HG03095 (cell line): Measurements from ENCODE around the gene EDN3.

Experiments
- ATAC-seq: cut with Tn5 transposase; IDR thresholded peaks from one replicate; pipeline ENCODE4 v1.9.1; 2021; ENCODE audit warnings: moderate library complexity; ENCODE audit not compliant: unreplicated experiment

EDN3 gene

DNA sequence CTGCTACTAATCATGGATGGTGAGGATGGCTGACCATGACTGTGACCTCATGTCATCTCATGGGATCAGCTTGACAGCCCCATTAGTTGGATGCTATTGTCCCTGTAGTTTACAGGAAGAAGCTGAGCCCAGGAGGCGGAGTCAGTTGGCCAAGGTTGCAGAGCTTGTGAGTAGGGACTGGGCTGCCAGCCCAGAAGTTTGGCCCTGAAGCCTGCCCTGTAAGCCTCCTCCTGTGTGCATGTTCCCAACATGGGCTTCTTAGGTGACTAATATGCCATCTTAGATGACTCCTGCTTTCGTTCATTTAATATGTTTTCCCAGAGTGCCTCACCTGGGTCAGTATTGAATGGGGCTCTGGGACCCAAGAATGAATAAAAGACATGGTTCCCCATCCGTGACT is 6.9 kb downstream of the EDN3 start:
- ATAC-seq = no peak

DNA sequence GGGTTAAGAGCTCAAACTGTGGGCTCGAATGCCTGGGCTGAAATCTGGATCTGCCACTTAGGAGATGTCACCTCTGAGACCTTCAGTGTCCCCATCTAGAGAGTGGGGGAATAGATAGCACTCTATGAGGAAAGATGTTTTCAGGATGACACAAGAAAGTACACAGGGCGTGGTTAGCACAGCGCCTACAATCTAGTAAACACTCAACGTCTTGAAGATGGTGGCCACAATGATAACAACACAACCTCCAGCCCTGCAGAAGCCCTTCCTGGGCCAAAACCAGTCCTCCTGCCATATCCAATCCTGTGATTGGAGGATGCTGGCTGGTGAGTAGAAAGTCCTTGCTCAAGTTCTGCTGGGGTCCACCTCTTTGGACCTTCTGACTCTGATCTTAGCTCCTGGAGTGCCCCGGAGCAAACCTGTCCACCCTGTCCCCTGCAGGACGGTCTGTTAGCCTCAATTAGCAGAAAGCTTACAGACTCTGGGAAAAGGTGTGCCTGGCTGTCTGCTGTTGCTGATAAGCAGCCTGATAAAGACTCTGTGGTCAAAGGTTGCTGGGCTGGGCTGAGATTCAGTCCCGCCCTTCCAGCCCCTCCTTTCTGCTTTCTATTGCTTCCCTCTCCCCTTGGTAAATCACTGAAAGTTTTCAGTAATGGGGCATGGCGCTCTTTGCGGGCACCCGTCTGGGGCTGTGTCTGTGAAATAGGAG is 8.2 kb downstream of the EDN3 start:
- no peak for ATAC-seq

DNA sequence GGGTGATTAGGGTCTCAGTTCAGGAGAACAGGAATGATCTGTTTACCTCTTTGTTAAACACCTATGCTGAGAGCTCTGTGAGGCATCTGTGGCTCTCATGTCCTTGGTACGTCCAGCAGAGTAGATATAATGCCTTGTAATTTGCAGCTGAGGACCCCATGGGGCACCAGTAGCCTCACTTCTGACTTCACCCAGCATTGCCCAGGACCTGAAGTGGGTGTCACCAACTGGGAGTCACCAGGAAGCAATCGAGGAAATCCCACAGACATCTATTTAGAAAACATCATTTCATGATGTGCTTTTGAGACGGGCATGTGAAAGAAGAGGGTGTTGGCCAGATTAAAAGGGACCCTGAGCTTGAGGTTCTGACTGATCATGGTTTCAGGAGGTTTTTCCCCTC is 8.8 kb downstream of the EDN3 start:
- no peak for ATAC-seq

DNA sequence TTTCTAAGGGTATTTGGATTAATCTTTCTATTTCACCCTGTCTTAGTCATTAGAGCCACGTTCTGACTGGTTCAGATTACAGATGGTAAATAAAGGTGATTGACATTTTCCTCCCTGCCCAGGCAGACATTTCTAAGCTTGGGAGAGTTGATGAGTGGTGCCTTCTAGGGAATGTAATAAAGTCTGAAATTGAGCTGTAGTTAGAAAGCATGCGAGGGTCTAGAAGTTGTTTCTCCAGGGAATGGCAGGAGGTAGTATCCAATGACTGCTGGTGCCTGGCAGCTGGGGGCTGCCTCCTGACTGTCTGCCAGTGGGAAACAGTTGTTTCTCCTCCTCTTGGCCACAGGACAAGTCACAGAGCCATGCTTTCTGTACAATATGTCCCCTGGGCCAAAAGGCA is 14.6 kb downstream of the EDN3 start:
- no peak for ATAC-seq

DNA sequence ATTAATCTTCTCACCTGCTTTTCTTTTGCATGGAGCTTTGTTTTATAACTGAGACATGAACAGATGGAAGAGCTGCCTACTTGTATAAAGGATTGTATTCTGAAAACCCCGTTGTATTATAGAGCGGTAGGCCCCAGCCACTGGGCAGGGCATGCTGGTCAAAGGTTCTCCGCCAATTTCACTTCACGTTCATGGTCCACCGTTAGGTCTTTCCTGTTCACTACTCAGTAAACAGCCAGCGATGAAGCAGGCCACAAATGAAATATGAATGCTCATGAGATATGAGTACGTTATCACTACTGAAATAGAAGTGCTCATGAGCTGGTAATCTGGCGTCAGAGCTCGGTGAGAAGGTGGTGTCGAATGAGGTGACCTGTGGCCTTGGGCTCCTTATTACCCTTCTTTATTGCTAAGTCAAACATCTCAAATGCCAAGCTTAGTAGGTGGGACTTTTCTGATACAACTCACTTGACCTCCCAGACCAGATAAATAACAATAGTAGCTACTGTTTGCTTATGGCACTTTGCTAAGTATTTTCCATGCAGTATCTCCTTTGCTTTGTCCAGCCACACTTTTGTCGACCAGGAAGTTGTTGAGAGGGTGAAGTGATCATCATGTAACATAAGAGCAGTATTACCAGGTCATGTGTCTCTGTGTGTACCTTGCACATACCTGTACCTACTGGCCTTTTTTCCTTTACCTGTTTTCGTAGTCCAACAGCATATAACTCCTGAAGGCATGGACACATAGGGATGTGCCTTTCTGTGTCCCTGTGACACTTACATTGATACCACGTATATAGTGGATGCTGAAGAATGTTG is 16.7 kb downstream of the EDN3 start:
- no peak for ATAC-seq

DNA sequence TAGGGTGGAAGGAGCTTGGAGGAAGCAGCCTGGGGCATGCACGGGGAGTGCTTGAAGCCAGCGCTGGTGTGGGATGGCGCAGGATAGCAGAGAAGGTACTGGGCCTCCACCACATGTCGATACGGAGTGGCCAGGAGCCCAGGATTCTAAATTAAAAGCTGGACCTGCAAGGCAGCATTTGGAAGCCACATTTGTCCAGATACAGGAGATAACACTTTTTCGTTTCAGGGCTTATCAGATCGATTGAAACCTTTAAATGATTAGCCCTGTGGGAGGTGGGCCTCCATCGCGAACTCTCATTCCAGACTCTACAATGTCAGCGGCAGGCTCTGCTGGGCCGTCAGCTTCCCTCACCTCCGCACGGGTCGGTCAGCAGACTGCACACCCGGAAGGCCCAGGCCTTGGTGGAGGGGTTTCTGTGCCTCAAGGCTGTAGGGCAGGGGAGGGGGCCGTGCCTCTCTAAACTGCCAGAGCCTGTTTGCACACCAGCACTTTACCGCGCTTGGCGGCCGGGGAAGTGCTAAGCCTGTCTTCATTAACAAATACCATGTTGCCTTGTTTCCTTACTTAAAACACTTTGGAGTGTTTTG is 17.9 kb downstream of the EDN3 start:
- no peak for ATAC-seq

DNA sequence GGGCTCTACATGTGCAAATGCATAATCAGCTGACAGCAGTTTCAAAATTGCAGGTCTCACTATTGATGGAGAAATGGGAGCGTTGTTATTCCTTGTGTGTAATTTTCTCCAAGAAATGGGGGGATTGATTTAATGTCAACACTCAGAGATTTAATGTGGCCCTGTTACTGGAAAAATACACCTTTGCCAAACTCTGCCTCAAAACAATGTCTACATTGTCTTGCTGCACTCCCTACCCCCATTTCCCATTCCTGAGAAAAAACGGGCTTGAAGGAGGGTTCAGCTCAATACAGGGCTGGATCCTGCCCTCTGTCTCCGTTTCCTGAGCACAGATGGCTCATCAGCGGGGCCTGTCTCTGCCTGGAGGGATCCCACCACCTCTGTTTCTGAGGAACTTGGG is 18.4 kb downstream of the EDN3 start:
- ATAC-seq = no peak

DNA sequence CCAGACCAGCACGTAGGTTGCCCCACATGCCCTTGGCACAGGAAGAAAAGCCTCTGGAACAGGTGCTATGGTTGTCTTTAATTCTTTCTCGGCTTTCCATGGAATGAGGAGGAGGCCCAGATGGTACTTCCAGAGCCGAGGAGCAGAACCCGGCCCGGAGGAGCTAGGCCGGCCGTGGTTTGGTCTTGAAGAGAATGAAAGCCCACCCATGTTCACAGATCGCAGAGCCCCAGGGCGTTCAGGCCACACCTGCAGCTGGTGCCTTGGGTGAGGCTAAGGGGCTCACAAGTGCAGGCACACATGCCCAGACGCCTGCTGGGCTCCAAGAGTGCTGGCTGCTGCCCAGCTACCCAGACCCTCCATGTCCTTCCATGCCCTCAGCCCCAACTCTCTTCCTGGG is 20.0 kb downstream of the EDN3 start:
- ATAC-seq = no peak

DNA sequence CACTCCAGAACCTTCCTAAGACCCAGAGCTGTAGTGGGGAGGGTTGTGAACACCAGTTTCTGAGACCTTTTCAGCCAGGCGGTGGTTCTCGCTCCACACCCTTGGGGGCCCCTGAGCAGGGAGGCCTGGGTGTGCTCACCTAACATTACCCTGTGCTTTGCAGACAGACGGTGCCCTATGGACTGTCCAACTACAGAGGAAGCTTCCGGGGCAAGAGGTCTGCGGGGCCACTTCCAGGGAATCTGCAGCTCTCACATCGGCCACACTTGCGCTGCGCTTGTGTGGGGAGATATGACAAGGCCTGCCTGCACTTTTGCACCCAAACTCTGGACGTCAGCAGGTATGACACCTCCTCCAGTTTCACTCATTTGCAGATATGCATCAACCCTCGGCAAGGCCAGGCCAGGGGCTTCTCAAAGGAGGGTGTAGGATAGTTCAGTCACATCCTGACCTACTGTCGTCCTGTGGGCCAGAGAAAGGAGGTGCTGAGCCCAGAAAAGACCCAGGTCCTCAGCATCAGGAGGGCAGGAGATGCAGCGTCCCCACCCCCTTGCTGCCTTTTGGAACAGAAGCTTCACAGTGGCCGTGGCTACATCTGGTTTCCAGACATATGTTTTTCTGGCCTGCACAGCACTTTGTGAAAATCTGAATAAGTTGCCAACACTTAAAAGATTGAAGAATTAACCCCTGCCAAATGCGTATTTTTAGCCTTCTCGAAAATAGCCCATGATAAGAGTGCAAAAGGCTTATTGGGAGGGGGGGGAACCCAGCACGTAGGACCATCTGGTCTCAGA is 20.6 kb downstream of the EDN3 start:
- ATAC-seq = no peak

DNA sequence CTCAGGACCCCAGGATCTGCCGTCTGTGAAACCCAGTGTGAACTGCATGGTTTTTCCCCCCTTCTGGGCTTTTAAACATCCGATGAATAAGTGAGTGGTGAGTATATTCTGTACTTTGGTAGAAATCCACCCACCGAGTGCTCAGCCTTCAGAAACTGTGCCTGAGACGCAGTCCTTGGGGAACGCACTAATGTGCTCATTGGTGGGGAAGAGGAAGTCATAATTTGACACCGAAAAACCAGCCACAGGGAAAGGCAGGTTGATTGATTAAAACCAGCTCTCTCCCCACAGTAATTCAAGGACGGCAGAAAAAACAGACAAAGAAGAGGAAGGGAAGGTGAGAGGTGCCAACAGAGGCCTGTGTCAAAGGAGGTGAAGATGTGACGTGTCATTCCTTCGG is 21.7 kb downstream of the EDN3 start:
- no peak for ATAC-seq

DNA sequence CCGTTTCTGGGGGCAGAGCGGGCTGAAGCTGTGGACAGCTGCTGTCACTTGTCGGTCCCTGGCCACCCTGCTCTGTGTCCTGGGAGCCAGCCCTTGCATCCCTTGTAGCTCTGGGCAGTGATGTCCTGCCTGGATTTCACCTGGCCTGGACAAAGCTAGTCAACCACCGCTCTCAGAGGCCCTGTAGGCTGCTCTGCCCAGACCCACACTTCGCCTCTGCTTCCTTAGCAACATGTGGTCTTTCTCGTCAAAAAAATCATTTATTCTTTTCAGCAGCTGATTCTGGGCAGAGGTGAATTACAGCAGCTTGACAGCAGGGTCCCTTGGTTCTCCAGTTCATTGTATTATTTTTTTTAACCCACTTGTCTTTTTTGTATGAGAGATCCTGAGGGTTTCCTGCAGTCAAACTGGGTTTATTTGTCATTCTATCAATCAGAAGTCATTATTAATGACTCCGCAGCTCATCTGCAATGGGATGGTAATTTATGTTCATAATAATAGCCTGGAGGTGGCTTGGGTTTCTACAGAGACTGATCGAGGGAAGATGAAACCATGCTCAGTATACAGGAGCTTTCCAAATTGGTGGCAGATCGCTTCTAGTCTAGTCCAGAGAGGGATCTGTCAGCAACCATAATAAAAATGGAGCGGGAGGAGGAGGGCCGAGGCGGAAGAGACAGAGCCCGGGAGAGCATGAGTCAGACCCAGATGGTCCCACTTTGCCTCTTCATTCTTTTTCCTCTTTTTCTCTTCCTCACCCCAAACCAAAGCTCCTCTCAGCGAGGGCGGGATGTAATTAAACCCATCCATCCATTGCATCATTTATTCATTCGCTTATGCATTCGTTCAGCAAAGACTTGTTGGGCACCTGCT is 22.4 kb downstream of the EDN3 start:
- ATAC-seq = no peak

DNA sequence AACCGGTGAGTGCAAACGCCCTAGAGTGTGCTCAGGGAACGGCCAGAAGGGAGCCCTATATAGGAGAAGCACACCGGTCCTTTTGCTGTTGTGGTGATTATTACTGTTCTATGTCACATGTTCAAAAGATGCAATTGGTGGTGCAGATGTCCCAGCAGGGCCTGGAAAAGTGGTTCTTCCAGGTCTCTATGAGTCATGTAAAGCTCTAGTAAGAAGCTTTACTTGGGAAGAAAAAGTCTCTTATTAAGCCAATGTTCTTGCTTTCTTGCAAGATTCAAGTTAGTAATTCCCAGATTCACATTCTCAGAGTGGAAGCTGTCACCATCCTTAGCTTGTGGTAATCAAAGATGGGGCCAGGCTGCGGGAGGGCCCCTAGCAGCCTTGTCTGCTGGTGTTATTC is 23.3 kb downstream of the EDN3 start:
- no peak for ATAC-seq

DNA sequence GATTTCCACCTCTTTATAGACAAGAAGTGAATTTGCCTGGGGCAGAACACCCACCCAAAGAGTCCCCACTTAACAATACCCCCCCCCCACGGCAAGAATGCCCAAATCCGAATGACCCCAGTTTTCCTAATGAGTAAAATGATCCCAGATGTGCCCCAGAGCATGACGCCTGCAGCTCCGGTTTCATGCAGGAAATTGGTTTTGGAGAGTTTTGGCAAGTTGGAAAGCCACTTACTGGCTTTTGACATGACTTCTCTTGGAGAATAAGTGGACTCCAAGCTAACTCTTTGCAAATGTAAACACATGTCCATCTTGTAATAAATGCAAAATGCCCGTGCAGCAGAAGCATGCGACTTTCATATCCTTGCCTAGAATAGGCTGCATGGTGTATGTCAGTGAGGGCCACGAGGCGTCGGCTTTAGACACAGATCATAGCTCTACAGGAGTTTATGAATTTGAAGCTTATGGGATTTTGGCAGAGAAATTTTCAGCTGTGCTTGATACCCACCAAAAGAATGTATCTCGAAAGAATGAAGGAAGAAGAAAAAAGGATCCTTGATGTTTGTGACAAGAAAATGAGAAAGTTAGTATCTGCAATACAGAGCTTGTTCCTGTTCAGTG is 24.2 kb downstream of the EDN3 start:
- no peak for ATAC-seq

DNA sequence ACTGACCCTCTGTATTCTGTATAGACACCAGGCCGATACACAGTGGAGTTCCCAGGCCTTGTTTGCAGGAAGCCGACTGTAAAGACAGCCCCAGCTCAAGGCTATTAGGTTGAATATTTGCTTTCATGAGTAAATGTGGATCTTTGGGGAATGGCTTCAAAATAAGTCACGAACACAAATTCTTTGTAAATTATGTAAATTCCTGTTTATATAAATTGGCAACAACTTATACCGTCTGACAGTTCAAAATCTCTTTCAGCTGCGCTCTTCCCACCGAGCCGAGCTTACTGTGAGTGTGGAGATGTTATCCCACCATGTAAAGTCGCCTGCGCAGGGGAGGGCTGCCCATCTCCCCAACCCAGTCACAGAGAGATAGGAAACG is 24.7 kb downstream of the EDN3 start:
- no peak for ATAC-seq

DNA sequence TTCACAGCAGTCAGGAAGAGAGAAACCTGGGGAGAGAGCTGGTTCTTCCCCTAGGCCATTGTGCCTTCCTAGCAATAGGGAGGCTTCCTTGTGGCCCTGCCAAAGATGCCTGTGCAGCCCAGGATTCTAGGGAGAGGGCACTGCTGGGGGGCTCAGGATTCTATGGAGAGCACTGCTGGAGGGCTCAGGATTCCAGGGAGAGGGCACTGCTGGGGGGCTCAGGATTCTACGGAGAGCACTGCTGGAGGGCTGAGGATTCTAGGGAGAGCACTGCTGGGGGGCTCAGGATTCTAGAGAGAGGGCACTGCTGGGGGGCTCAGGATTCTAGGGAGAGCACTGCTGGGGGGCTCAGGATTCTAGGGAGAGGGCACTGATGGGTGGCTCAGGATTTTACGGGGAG is 25.8 kb downstream of the EDN3 start:
- ATAC-seq = no peak

DNA sequence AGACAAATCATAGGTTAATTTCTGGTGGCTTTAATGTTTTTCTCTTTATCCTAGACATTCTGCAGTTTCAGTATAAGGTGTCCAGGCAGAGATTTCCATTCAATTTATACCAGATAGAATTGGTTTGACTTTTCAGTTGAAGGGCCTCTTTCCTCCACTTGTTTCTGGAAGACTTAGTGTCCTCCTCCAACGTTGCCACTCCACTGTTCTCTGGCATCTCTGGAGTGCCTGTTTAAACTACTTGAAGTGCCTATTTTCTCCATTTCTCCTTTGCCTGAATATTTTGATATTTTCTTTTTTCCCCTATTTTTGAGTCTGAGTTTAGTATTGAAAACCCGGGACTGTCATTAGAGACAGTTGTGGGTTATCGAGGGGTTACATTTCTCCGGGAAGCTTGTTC is 27.7 kb downstream of the EDN3 start:
- no peak for ATAC-seq

DNA sequence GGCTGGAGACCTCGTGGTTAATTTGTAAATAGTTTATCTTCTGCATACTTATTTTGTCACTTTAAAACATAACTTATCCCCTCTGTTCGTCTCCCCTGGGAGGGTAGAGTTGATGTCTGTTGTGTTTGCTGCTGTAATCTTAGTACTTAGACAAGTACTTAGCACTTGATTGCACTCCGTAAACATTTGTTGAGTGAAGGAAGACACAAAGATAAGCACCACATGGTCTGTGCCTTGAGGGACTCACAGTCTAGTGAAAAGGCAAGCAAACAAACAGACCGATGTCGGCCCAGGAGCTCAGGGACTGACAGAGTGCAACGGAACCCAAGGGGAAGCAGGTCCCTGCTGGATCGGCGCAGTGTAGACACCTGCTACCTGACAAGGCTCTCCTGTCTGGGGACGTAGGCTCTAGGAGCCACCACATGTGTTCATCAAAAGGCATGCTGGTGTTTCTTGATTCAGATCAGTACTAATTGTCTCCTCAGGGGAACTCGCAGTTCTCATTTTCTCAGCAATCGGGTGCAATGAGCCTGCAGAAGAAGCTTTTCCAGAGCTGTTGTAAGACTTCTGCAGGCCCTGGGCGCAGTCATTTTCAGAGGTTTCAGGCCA is 31.4 kb downstream of the EDN3 start:
- no peak for ATAC-seq

DNA sequence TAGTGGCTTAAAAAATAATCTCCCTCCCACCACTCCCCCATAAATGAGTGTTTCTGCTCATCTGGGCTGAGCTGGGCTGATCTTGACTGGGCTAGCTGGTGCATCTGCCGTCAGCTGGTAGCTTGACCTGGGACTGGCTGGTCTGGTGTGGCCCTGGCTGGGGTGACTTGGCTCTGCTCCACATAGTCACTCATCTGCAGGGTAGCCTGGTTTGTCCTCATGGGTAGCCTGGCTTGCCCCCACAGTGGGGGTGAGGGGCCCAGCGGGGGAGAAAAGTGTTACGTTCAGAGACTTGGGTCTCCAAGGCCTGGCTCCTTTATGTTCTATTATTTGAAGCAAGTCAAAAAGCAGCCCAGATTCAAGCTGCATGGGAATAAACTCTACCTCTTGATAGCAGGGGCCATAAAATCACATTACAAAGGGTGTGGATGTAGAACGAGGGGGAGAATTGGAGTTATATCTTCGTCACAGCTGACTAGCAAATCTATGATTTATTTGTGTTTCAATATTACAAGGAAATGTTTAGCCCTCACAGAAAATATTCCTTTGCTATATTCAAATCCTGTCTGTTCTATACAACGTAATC is 32.9 kb downstream of the EDN3 start:
- ATAC-seq = no peak

DNA sequence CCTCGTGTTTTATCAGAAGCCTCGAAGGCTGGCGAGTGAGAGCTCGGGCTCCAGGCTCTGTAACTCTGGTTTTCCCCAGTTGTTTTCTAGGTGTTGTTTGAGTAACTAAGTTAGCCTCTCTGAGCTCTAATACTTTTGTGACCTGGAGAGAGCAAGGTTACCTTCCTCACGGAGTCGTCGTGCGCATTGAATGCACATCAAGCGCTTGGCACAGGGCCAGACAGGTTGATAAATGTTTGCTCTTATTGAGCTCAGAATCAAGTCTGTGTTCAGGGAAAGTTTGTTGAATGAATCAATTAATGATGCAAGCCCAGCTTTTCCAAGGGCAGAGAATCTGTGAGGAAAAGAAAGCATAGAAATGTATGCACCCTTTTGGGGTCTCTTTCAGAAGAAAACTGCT is 33.5 kb downstream of the EDN3 start:
- no peak for ATAC-seq
